ENCODE measurements around the gene CAB39L. TPM values are rescaled to one million over a fixed set of nuclear protein-coding genes. Genes with fewer than 3 reads are reported as not detected.

CAB39L gene
- total RNA-seq, 1 donor from 2014 or later = 13.3 TPM

DNA sequence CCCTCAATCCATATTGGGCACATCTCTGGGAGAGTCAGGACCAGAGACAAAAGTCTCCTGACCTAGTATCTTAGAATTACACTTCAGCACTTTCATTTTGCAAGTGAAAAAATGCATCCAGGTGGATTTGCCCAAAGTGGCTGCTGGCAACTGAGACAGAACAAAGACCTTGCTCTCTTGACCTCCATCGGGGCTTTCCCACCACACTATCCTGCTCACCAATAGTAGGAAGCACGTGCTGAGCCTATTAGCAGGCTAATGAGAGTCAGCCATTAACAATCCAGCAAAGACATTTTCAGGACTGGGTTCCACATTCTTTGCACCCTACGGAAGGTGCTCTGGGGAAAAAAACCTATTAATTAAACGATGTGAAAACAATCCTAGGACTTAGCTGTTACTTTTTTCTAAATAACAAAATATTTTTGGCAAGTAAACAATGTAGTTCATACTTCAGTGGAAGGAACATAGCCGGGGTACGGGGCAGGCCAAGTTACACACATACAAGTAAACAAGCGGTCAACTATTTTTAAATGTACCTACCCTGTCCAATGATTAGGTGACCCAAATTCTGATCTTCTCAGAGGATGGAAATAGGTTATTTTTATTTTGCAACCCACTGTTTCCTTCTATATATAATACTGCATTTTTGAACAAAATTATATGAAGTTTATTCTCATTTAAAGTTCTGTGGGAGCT, 117.5 kb downstream of the CAB39L start:
- Mint-ChIP-seq H3K27me3 (ENCODE audit: low read depth) (no peaks in the 10 kb centered on the region), H3K4me1 (peaks cover 11% of the 10 kb centered on the region), H3K9me3 (no peaks in the 10 kb centered on the region), H3K4me3 (no peak overlapping the region), H3K27ac (no peak overlapping the region), H3K36me3 (peaks cover 3% of the 10 kb centered on the region)
- DNase-seq (ENCODE audit: low spot score in 2 of 2, unreplicated experiment in 2 of 2) = no peak
- TF ChIP-seq, protein P1, sequence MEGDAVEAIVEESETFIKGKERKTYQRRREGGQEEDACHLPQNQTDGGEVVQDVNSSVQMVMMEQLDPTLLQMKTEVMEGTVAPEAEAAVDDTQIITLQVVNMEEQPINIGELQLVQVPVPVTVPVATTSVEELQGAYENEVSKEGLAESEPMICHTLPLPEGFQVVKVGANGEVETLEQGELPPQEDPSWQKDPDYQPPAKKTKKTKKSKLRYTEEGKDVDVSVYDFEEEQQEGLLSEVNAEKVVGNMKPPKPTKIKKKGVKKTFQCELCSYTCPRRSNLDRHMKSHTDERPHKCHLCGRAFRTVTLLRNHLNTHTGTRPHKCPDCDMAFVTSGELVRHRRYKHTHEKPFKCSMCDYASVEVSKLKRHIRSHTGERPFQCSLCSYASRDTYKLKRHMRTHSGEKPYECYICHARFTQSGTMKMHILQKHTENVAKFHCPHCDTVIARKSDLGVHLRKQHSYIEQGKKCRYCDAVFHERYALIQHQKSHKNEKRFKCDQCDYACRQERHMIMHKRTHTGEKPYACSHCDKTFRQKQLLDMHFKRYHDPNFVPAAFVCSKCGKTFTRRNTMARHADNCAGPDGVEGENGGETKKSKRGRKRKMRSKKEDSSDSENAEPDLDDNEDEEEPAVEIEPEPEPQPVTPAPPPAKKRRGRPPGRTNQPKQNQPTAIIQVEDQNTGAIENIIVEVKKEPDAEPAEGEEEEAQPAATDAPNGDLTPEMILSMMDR (IDR thresholded peaks at IDR 0.05; ENCODE audit: unreplicated experiment) = no peak

DNA sequence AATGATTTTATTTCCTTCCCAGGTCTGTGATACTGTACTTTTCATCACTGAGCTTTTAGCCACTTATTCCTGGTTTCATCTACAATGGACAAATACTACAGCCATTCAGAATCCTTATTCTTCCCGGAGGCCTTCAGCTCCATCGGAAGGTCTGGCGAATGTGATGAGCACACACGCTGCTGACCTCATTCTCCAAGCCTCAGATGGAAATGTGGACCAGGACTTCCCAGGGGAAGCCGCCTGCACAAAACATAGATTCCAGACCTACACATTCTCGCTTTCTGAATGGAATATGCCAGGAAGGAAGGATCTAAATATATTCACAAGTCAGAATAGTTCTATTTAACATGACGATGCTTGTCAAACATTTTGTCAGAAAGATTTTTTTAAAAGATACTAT, 120.5 kb downstream of the CAB39L start:
- TF ChIP-seq, protein P1 (IDR thresholded peaks at IDR 0.05; ENCODE audit: unreplicated experiment) = no peak
- H3K9me3 Mint-ChIP-seq = no peaks in the 10 kb centered on the region
- DNase-seq (ENCODE audit: low spot score in 2 of 2, unreplicated experiment in 2 of 2) = no peak
- H3K4me3 Mint-ChIP-seq = no peak overlapping the region
- H3K36me3 Mint-ChIP-seq = peaks cover 3% of the 10 kb centered on the region
- no peak overlapping the region for H3K27ac Mint-ChIP-seq
- no peaks in the 10 kb centered on the region for H3K27me3 Mint-ChIP-seq (ENCODE audit: low read depth)
- no peaks in the 10 kb centered on the region for H3K4me1 Mint-ChIP-seq

DNA sequence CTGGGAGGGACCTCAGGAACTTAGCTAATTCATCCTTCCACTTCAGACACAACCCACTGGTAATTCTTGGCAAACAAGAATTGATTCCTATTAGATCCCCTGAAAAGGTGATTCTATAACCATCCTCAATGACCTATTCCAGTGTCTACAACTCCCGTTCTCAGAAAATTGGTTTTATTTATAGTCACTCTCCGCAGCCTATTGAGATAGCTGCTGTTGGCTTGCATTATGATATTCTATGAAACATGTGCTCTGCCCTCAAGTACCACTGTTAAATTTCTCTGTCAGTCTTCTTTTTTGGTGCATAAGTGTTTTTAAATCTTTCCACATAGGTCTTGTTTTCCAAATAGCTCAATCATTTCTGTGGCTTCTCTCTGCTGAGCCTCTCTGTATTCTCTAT, 121.2 kb downstream of the CAB39L start:
- H3K27ac Mint-ChIP-seq = no peak overlapping the region
- H3K9me3 Mint-ChIP-seq = no peaks in the 10 kb centered on the region
- TF ChIP-seq, protein P1 (IDR thresholded peaks at IDR 0.05; ENCODE audit: unreplicated experiment) = no peak
- H3K4me3 Mint-ChIP-seq = no peak overlapping the region
- no peaks in the 10 kb centered on the region for H3K4me1 Mint-ChIP-seq
- DNase-seq (ENCODE audit: low spot score in 2 of 2, unreplicated experiment in 2 of 2) = no peak
- H3K27me3 Mint-ChIP-seq (ENCODE audit: low read depth) = no peaks in the 10 kb centered on the region
- peaks cover 6% of the 10 kb centered on the region for H3K36me3 Mint-ChIP-seq

DNA sequence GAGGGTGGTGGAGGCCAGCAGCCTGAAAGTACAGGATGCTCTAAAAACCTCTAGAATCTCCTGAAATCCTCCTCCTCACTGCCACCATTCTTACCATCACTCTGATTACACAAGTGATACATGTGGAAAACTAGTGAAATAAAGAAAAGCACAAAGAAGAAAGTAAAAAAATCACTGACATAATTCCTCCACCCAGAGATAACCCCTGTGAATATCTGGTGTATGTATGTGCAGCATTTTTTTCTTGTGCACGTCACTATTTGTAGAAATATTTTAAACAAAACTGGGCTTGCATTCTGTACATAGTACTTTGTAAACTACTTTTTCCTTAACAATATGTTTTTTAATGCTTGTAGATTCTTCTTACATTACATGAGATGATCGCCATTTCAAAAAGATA, 122.9 kb downstream of the CAB39L start:
- H3K27me3 Mint-ChIP-seq (ENCODE audit: low read depth) = no peaks in the 10 kb centered on the region
- no peak for DNase-seq (ENCODE audit: low spot score in 2 of 2, unreplicated experiment in 2 of 2)
- H3K4me3 Mint-ChIP-seq = no peak overlapping the region
- H3K27ac Mint-ChIP-seq = no peak overlapping the region
- peaks cover 14% of the 10 kb centered on the region for H3K36me3 Mint-ChIP-seq
- H3K9me3 Mint-ChIP-seq = no peaks in the 10 kb centered on the region
- no peaks in the 10 kb centered on the region for H3K4me1 Mint-ChIP-seq
- TF ChIP-seq, protein P1 (IDR thresholded peaks at IDR 0.05; ENCODE audit: unreplicated experiment) = no peak

DNA sequence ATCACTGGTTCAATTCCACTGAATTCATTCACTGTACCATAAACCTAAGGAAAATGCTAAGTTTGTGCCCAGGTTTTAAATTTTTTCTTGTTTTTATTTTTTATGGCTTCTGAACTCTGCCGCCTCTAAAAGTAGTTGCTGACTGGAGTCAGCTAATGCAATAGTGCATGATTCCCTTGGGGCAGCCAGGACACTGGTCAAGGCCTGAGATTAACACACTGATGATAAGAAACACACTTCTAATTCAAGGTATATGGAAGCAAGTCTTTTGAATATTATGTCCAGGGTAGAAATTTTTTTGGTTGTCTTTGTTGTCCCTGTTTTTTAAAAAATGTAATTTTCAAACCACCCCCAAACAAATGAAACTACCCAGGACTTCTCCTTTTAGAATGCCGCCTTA, 123.9 kb downstream of the CAB39L start:
- TF ChIP-seq, protein P1 (IDR thresholded peaks at IDR 0.05; ENCODE audit: unreplicated experiment) = no peak
- no peaks in the 10 kb centered on the region for H3K9me3 Mint-ChIP-seq
- H3K27ac Mint-ChIP-seq = no peak overlapping the region
- no peaks in the 10 kb centered on the region for H3K4me1 Mint-ChIP-seq
- no peak overlapping the region for H3K4me3 Mint-ChIP-seq
- no peaks in the 10 kb centered on the region for H3K27me3 Mint-ChIP-seq (ENCODE audit: low read depth)
- DNase-seq (ENCODE audit: low spot score in 2 of 2, unreplicated experiment in 2 of 2) = no peak
- H3K36me3 Mint-ChIP-seq = peaks cover 14% of the 10 kb centered on the region
